Activated CD4-positive, alpha-beta T cell treated with anti-CD3 and anti-CD28 coated beads, Interleukin-2, amount 10 ng/mL, durations not matched to agents 24 days and 14 days (primary cell): ENCODE results near the gene C1orf185. TPM values are rescaled to one million over a fixed set of nuclear protein-coding genes. Genes with fewer than 3 reads are reported as not detected.

Experiments used
- DNase-seq: peaks from one replicate; pipeline ENCODE4 v3.0.0; 2022
- H3K27ac Mint-ChIP-seq: one replicate; pipeline ENCODE4 v1.8.0; 2022; ENCODE audit warnings: mild to moderate bottlenecking, mixed read lengths
- H3K27me3 Mint-ChIP-seq: one replicate; pipeline ENCODE4 v1.8.0; 2022; ENCODE audit warnings: mixed read lengths
- H3K36me3 Mint-ChIP-seq: one replicate; pipeline ENCODE4 v1.8.0; 2022; ENCODE audit warnings: low read depth, mild to moderate bottlenecking, mixed read lengths
- H3K4me1 Mint-ChIP-seq: one replicate; pipeline ENCODE4 v1.8.0; 2021; ENCODE audit warnings: mixed read lengths
- H3K4me3 Mint-ChIP-seq: one replicate; pipeline ENCODE4 v1.8.0; 2022; ENCODE audit warnings: mild to moderate bottlenecking, moderate library complexity, mixed read lengths
- H3K9me3 Mint-ChIP-seq: one replicate; pipeline ENCODE4 v1.8.0; 2021; ENCODE audit warnings: mixed read lengths
- intact Hi-C: fragments of 100-400 bp; cut with micrococcal nuclease; formaldehyde crosslinking; loops from one replicate; pipeline ENCODE4 v1.15.1; 2023
- total RNA-seq: library from RNA; stranded (reverse); gene quantifications from 2 replicates; pipeline ENCODE4 v1.2.3, GENCODE V29; 2022

The C1orf185 gene
- total RNA-seq = not detected in 2 replicates

- DNase-seq = no peak
- Mint-ChIP-seq H3K9me3 (no peaks in the 10 kb centered on the region), H3K4me1 (no peaks in the 10 kb centered on the region), H3K27me3 (peaks cover 8% of the 10 kb centered on the region), H3K4me3 (no peak within 1 kb of the TSS), H3K36me3 (no peaks in the 10 kb centered on the region), H3K27ac (no peak within 1 kb of the TSS)
- intact Hi-C loops = no loop called here
Measured at GRCh38 chr1:51101976-51102375, at the start of gene C1orf185. TSS of gene C1orf185 (plus strand) at chr1:51102228. CDS start at chr1:51102234, 6 bp downstream.

- peak; percentile 66 for DNase-seq
- no peaks in the 10 kb centered on the region for H3K4me1 Mint-ChIP-seq
- H3K4me3 Mint-ChIP-seq = no peak overlapping the region
- intact Hi-C loops = no loop called here
- no peaks in the 10 kb centered on the region for H3K9me3 Mint-ChIP-seq
- peaks cover 6% of the 10 kb centered on the region for H3K27me3 Mint-ChIP-seq
- no peaks in the 10 kb centered on the region for H3K36me3 Mint-ChIP-seq
- H3K27ac Mint-ChIP-seq = no peak overlapping the region
Measured at GRCh38 chr1:51058858-51059257, 43.2 kb upstream of the C1orf185 start.

GRCh38 chr1:51061231-51061918 lies 40.7 kb upstream of the C1orf185 start:
- H3K27me3 Mint-ChIP-seq = peaks cover 9% of the 10 kb centered on the region
- DNase-seq = peak; percentile 38
- H3K4me1 Mint-ChIP-seq = no peaks in the 10 kb centered on the region
- H3K36me3 Mint-ChIP-seq = no peaks in the 10 kb centered on the region
- no peak overlapping the region for H3K4me3 Mint-ChIP-seq
- no peaks in the 10 kb centered on the region for H3K9me3 Mint-ChIP-seq
- intact Hi-C loops = no loop called here
- H3K27ac Mint-ChIP-seq = no peak overlapping the region

GRCh38 chr1:51063121-51063520 lies 38.9 kb upstream of the C1orf185 start:
- intact Hi-C loops = no loop called here
- peak; percentile 21 for DNase-seq
- no peak overlapping the region for H3K27ac Mint-ChIP-seq

GRCh38 chr1:51070011-51070410 lies 32.0 kb upstream of the C1orf185 start:
- intact Hi-C loops = no loop called here
- no peak overlapping the region for H3K27ac Mint-ChIP-seq
- peaks cover 23% of the 10 kb centered on the region for H3K27me3 Mint-ChIP-seq
- DNase-seq = peak; percentile 17
- H3K36me3 Mint-ChIP-seq = no peaks in the 10 kb centered on the region
- H3K4me3 Mint-ChIP-seq = no peak overlapping the region
- no peaks in the 10 kb centered on the region for H3K4me1 Mint-ChIP-seq
- H3K9me3 Mint-ChIP-seq = no peaks in the 10 kb centered on the region

More at GRCh38 chr1:51063121-51063520, 38.9 kb upstream of the C1orf185 start:
- H3K36me3 Mint-ChIP-seq = no peaks in the 10 kb centered on the region
- no peaks in the 10 kb centered on the region for H3K9me3 Mint-ChIP-seq
- H3K4me3 Mint-ChIP-seq = no peak overlapping the region
- H3K27me3 Mint-ChIP-seq = peaks cover 9% of the 10 kb centered on the region
- no peaks in the 10 kb centered on the region for H3K4me1 Mint-ChIP-seq

- intact Hi-C loops = no loop called here
- H3K36me3 Mint-ChIP-seq = no peaks in the 10 kb centered on the region
- no peak overlapping the region for H3K27ac Mint-ChIP-seq
- no peak for DNase-seq
- H3K9me3 Mint-ChIP-seq = no peaks in the 10 kb centered on the region
- H3K27me3 Mint-ChIP-seq = peaks cover 22% of the 10 kb centered on the region
- H3K4me1 Mint-ChIP-seq = no peaks in the 10 kb centered on the region
- H3K4me3 Mint-ChIP-seq = no peak overlapping the region
Measured at GRCh38 chr1:51070640-51071039, 31.4 kb upstream of the C1orf185 start.

GRCh38 chr1:51071291-51072042 lies 30.6 kb upstream of the C1orf185 start:
- Mint-ChIP-seq H3K4me3 (no peak overlapping the region), H3K36me3 (no peaks in the 10 kb centered on the region), H3K9me3 (no peaks in the 10 kb centered on the region), H3K27me3 (peaks cover 23% of the 10 kb centered on the region), H3K27ac (no peak overlapping the region), H3K4me1 (no peaks in the 10 kb centered on the region)
- intact Hi-C loops = no loop called here
- DNase-seq = peak; percentile 35

GRCh38 chr1:51072043-51072439 lies 30.0 kb upstream of the C1orf185 start:
- Mint-ChIP-seq H3K4me3 (no peak overlapping the region), H3K4me1 (no peaks in the 10 kb centered on the region), H3K27ac (no peak overlapping the region), H3K27me3 (peaks cover 23% of the 10 kb centered on the region), H3K9me3 (no peaks in the 10 kb centered on the region), H3K36me3 (no peaks in the 10 kb centered on the region)
- intact Hi-C loops = no loop called here
- no peak for DNase-seq

- Mint-ChIP-seq H3K4me3 (no peak overlapping the region), H3K9me3 (no peaks in the 10 kb centered on the region), H3K4me1 (no peaks in the 10 kb centered on the region), H3K27ac (no peak overlapping the region), H3K36me3 (no peaks in the 10 kb centered on the region), H3K27me3 (peaks cover 23% of the 10 kb centered on the region)
- DNase-seq = no peak
- intact Hi-C loops = no loop called here
Measured at GRCh38 chr1:51072651-51073050, 29.4 kb upstream of the C1orf185 start.

GRCh38 chr1:51073456-51073855 lies 28.6 kb upstream of the C1orf185 start:
- DNase-seq = peak; percentile 26
- Mint-ChIP-seq H3K9me3 (no peaks in the 10 kb centered on the region), H3K4me3 (no peak overlapping the region), H3K4me1 (no peaks in the 10 kb centered on the region), H3K36me3 (no peaks in the 10 kb centered on the region), H3K27ac (no peak overlapping the region), H3K27me3 (peaks cover 23% of the 10 kb centered on the region)
- intact Hi-C loops = no loop called here

GRCh38 chr1:51086496-51087271 lies 15.3 kb upstream of the C1orf185 start:
- no peak overlapping the region for H3K27ac Mint-ChIP-seq
- no peak overlapping the region for H3K4me3 Mint-ChIP-seq
- intact Hi-C loops = no loop called here
- no peak for DNase-seq
- no peaks in the 10 kb centered on the region for H3K4me1 Mint-ChIP-seq
- no peaks in the 10 kb centered on the region for H3K36me3 Mint-ChIP-seq
- peaks cover 32% of the 10 kb centered on the region for H3K27me3 Mint-ChIP-seq
- no peaks in the 10 kb centered on the region for H3K9me3 Mint-ChIP-seq

- H3K4me3 Mint-ChIP-seq = no peak overlapping the region
- H3K9me3 Mint-ChIP-seq = no peaks in the 10 kb centered on the region
- H3K36me3 Mint-ChIP-seq = no peaks in the 10 kb centered on the region
- no peaks in the 10 kb centered on the region for H3K4me1 Mint-ChIP-seq
- intact Hi-C loops = no loop called here
- no peak overlapping the region for H3K27ac Mint-ChIP-seq
- DNase-seq = no peak
- peaks cover 29% of the 10 kb centered on the region for H3K27me3 Mint-ChIP-seq
Measured at GRCh38 chr1:51088474-51088873, 13.6 kb upstream of the C1orf185 start.

GRCh38 chr1:51093581-51093980 lies 8.4 kb upstream of the C1orf185 start:
- Mint-ChIP-seq H3K4me1 (no peaks in the 10 kb centered on the region), H3K27ac (no peak overlapping the region), H3K4me3 (no peak overlapping the region), H3K27me3 (peaks cover 32% of the 10 kb centered on the region), H3K36me3 (no peaks in the 10 kb centered on the region), H3K9me3 (no peaks in the 10 kb centered on the region)
- intact Hi-C loops = no loop called here
- DNase-seq = no peak

- peaks cover 25% of the 10 kb centered on the region for H3K27me3 Mint-ChIP-seq
- no peak for DNase-seq
- H3K4me3 Mint-ChIP-seq = no peak overlapping the region
- no peak overlapping the region for H3K27ac Mint-ChIP-seq
- intact Hi-C loops = no loop called here
- H3K4me1 Mint-ChIP-seq = no peaks in the 10 kb centered on the region
- no peaks in the 10 kb centered on the region for H3K9me3 Mint-ChIP-seq
- H3K36me3 Mint-ChIP-seq = no peaks in the 10 kb centered on the region
Measured at GRCh38 chr1:51097171-51097570, 4.9 kb upstream of the C1orf185 start.
